GM23338 (cell line): ENCODE measurements around the gene XKR7. TPM values are rescaled to one million over a fixed set of nuclear protein-coding genes. Genes with fewer than 3 reads are reported as not detected.

Source experiments
- ATAC-seq: fragments of 200-7000 bp; cut with Tn5 transposase; 3 replicates; pipeline ENCODE4 v1.9.1; 2020
- DNase-seq: peaks from one replicate; pipeline ENCODE4 v3.0.0-alpha.2; 2015; ENCODE audit warnings: low spot score
- H2AFZ ChIP-seq: fragments of 200-600 bp; sonication (generic); 2 replicates; pipeline ENCODE4 v1.8.0; 2016; ENCODE audit warnings: antibody characterized with exemption, mild to moderate bottlenecking, moderate library complexity
- H3F3A ChIP-seq: fragments of 200-600 bp; sonication (generic); replicated peaks from 2 replicates; pipeline ENCODE4 v1.8.0; 2017; ENCODE audit warnings: antibody characterized with exemption, mixed run types, low read depth
- H3K27ac ChIP-seq: fragments of 200-600 bp; sonication (generic); 2 replicates; pipeline ENCODE4 v1.6.1; 2016; ENCODE audit warnings: low read depth
- H3K27me3 ChIP-seq: fragments of 200-600 bp; sonication (generic); 2 replicates; pipeline ENCODE4 v1.8.0; 2016; ENCODE audit warnings: mild to moderate bottlenecking, mixed run types, moderate library complexity; ENCODE audit not compliant: insufficient read depth
- H3K36me3 ChIP-seq: fragments of 200-600 bp; sonication (generic); 2 replicates; pipeline ENCODE4 v1.8.0; 2016; ENCODE audit warnings: mild to moderate bottlenecking; ENCODE audit not compliant: insufficient read depth
- H3K4me1 ChIP-seq: fragments of 200-600 bp; sonication (generic); 2 replicates; pipeline ENCODE4 v1.8.0; 2016; ENCODE audit warnings: mild to moderate bottlenecking, moderate library complexity; ENCODE audit not compliant: insufficient read depth
- H3K4me2 ChIP-seq: fragments of 200-600 bp; sonication (generic); 2 replicates; pipeline ENCODE4 v1.7.1; 2017; ENCODE audit warnings: mixed run types
- H3K4me3 ChIP-seq: fragments of 200-600 bp; sonication (generic); 2 replicates; pipeline ENCODE4 v1.6.1; 2016; ENCODE audit warnings: mixed run types
- H3K79me2 ChIP-seq: fragments of 200-600 bp; sonication (generic); replicated peaks from 2 replicates; pipeline ENCODE4 v1.8.0; 2017; ENCODE audit warnings: mild to moderate bottlenecking; ENCODE audit not compliant: insufficient read depth
- H3K9me2 ChIP-seq: fragments of 200-600 bp; sonication (generic); 2 replicates; pipeline ENCODE4 v1.8.0; 2017; ENCODE audit not compliant: insufficient read depth
- H4K20me1 ChIP-seq: fragments of 200-600 bp; sonication (generic); replicated peaks from 2 replicates; pipeline ENCODE4 v1.8.0; 2017; ENCODE audit warnings: mild to moderate bottlenecking; ENCODE audit not compliant: insufficient read depth
- H3K27ac Mint-ChIP-seq: 2 replicates; pipeline ENCODE4 v1.8.0; 2020; ENCODE audit warnings: inconsistent platforms, mild to moderate bottlenecking, moderate library complexity, mixed read lengths
- H3K27me3 Mint-ChIP-seq: 3 replicates; pipeline ENCODE4 v1.8.0; 2022; ENCODE audit warnings: low read depth, mild to moderate bottlenecking, moderate library complexity, mixed read lengths, inconsistent platforms; ENCODE audit not compliant: insufficient read depth, poor library complexity
- H3K36me3 Mint-ChIP-seq: 3 replicates; pipeline ENCODE4 v1.8.0; 2021; ENCODE audit warnings: low read depth, mild to moderate bottlenecking, inconsistent platforms, moderate library complexity, mixed read lengths
- H3K4me1 Mint-ChIP-seq: 3 replicates; pipeline ENCODE4 v1.8.0; 2020; ENCODE audit warnings: mild to moderate bottlenecking, inconsistent platforms, mixed read lengths
- H3K4me3 Mint-ChIP-seq: 3 replicates; pipeline ENCODE4 v1.8.0; 2021; ENCODE audit warnings: moderate library complexity, mild to moderate bottlenecking, inconsistent platforms, mixed read lengths
- H3K9me3 Mint-ChIP-seq: 3 replicates; pipeline ENCODE4 v1.8.0; 2020; ENCODE audit warnings: moderate library complexity, mild to moderate bottlenecking, inconsistent platforms, mixed read lengths
- ETS1 ChIP-seq: IDR thresholded peaks from 2 replicates; pipeline ENCODE4 v1.6.1; 2016; ENCODE audit warnings: antibody characterized with exemption
- EZH2phosphoT487 ChIP-seq: fragments of 200-600 bp; sonication (generic); IDR thresholded peaks from one replicate; pipeline ENCODE4 v1.8.1; 2018; ENCODE audit warnings: antibody characterized with exemption; ENCODE audit not compliant: unreplicated experiment
- JUNB ChIP-seq: IDR thresholded peaks from one replicate; pipeline ENCODE4 v1.6.1; 2016; ENCODE audit warnings: antibody characterized with exemption; ENCODE audit not compliant: unreplicated experiment
- POLR2AphosphoS5 ChIP-seq: IDR thresholded peaks from 2 replicates; pipeline ENCODE4 v1.6.1; 2016; ENCODE audit warnings: antibody characterized with exemption, low read depth
- REST ChIP-seq: IDR thresholded peaks from one replicate; pipeline ENCODE4 v1.6.1; 2018; ENCODE audit warnings: antibody characterized with exemption; ENCODE audit not compliant: unreplicated experiment
- STAT1 ChIP-seq: IDR thresholded peaks from one replicate; pipeline ENCODE4 v1.6.1; 2016; ENCODE audit warnings: antibody characterized with exemption; ENCODE audit not compliant: unreplicated experiment
- ZNF331 ChIP-seq: fragments of 250-450 bp; sonication (Bioruptor Pico); IDR thresholded peaks from 2 replicates; pipeline ENCODE4 v1.5.0; 2020; ENCODE audit warnings: low read depth, mild to moderate bottlenecking, moderate library complexity
- polyA plus RNA-seq: library from polyadenylated mRNA; unstranded; fragments of >200 nt; fragmentation: Nextera tagmentation; extraction: Ambion mirVana; gene quantifications from 2 replicates; pipeline ENCODE4 v1.2.1, GENCODE V29; 2016
- total RNA-seq: library from RNA; depleted of rRNA; stranded (reverse); fragments of >200 nt; shearing (Covaris generic); gene quantifications from 2 replicates; pipeline ENCODE4 v1.2.3, GENCODE V29; 2014

The XKR7 gene
- total and polyA plus RNA-seq, 2 experiments from 2014 or later = 0.61 to 3.9 TPM

- TF ChIP-seq REST = no peak
- no peak for TF ChIP-seq POLR2AphosphoS5
- TF ChIP-seq STAT1 = no peak
- no peak for TF ChIP-seq EZH2phosphoT487
- no peak for TF ChIP-seq JUNB
- no peak for TF ChIP-seq ZNF331 (CRISPR knock-in tag)
- no peak for TF ChIP-seq ETS1
These were observed 22.8 kb downstream of the XKR7 start (continued) for GRCh38 chr20:31990641-31991338.

GRCh38 chr20:31991339-31991705 is 23.4 kb downstream of the XKR7 start:
- ATAC-seq (no peak), DNase-seq (no peak)
- Histone ChIP-seq H3K79me2 (no peaks in the 10 kb centered on the region), H2AFZ (no peak overlapping the region), H3K4me2 (no peak overlapping the region), H3K27me3 (peaks cover 34% of the 10 kb centered on the region), H3K27ac (no peak overlapping the region), H3K9me2 (no peaks in the 10 kb centered on the region), H3K4me1 (peaks cover 7% of the 10 kb centered on the region; the same call in 1 of the 2 replicates), H3K4me3 (no peak overlapping the region), H4K20me1 (peaks cover 6% of the 10 kb centered on the region; the same call in 1 of the 2 replicates), H3F3A (0 out of 2 replicates have a peak, but pooled peaks cover 12% of the 10 kb centered on the region), H3K36me3 (no peaks in the 10 kb centered on the region)
- H3K36me3 Mint-ChIP-seq = no peaks in the 10 kb centered on the region; the same call in 2 of the 3 replicates
- H3K27me3 Mint-ChIP-seq = peaks cover 27% of the 10 kb centered on the region
- no peak for TF ChIP-seq ETS1
- no peak overlapping the region for H3K27ac Mint-ChIP-seq
- peaks cover 9% of the 10 kb centered on the region for H3K9me3 Mint-ChIP-seq
- H3K4me3 Mint-ChIP-seq = no peak overlapping the region
- peaks cover 5% of the 10 kb centered on the region; the same call in 2 of the 3 replicates for H3K4me1 Mint-ChIP-seq
